ENCODE measurements around the gene ZWILCH. TPM values are rescaled to one million over a fixed set of nuclear protein-coding genes. Genes with fewer than 3 reads are reported as not detected.

Gene ZWILCH
- total RNA-seq, 1 donor from 2014 or later, result 2.3 TPM

- intact Hi-C loops (cut with DNase I), result no loop called here
- DNase-seq (ENCODE audit: low spot score in 2 of 2), result no peak
- H3K27ac ChIP-seq, result no peak overlapping the region
Observed at GRCh38 chr15:66515901-66516322, 10.8 kb downstream of the ZWILCH start.

GRCh38 chr15:66523926-66524325 lies 18.8 kb downstream of the ZWILCH start:
- no peak for DNase-seq (ENCODE audit: low spot score in 2 of 2)
- no peak for TF ChIP-seq CTCF (IDR thresholded peaks at IDR 0.05)
- no peaks in the 10 kb centered on the region for H3K27me3 ChIP-seq
- no peak overlapping the region for H3K27ac ChIP-seq
- intact Hi-C loops (cut with DNase I), result no loop called here
- no peak overlapping the region for H3K4me3 ChIP-seq
- H3K4me1 ChIP-seq, result no peaks in the 10 kb centered on the region
- H3K36me3 ChIP-seq, result peaks cover 6 to 8% of the 10 kb centered on the region in 2 donors
- H3K9me3 ChIP-seq, result no peaks in the 10 kb centered on the region

More at GRCh38 chr15:66515901-66516322, 10.8 kb downstream of the ZWILCH start:
- TF ChIP-seq CTCF (IDR thresholded peaks at IDR 0.05), result no peak
- peaks cover 6 to 17% of the 10 kb centered on the region in 2 donors for H3K36me3 ChIP-seq
- H3K4me1 ChIP-seq, result no peaks in the 10 kb centered on the region
- H3K4me3 ChIP-seq, result no peak overlapping the region
- no peaks in the 10 kb centered on the region for H3K9me3 ChIP-seq
- H3K27me3 ChIP-seq, result no peaks in the 10 kb centered on the region

GRCh38 chr15:66524838-66525237 lies 19.7 kb downstream of the ZWILCH start:
- Histone ChIP-seq H3K4me1 (no peaks in the 10 kb centered on the region), H3K9me3 (no peaks in the 10 kb centered on the region), H3K27me3 (no peaks in the 10 kb centered on the region), H3K4me3 (no peak overlapping the region), H3K27ac (no peak overlapping the region), H3K36me3 (peaks cover 6 to 16% of the 10 kb centered on the region in 2 donors)
- intact Hi-C loops (cut with DNase I), result loop anchor here (5.0 kb wide), 1 partner anchor 122 kb away; no protein-coding TSS in a partner anchor
- no peak for TF ChIP-seq CTCF (IDR thresholded peaks at IDR 0.05)
- DNase-seq (ENCODE audit: low spot score in 2 of 2), result no peak

- no peak for DNase-seq (ENCODE audit: low spot score in 2 of 2)
- H3K4me3 ChIP-seq, result no peak overlapping the region
- peaks cover 2 to 7% of the 10 kb centered on the region in 2 donors for H3K36me3 ChIP-seq
- no peak overlapping the region for H3K27ac ChIP-seq
- H3K4me1 ChIP-seq, result no peaks in the 10 kb centered on the region
- H3K9me3 ChIP-seq, result no peaks in the 10 kb centered on the region
- intact Hi-C loops (cut with DNase I), result no loop called here
- no peaks in the 10 kb centered on the region for H3K27me3 ChIP-seq
- TF ChIP-seq CTCF (IDR thresholded peaks at IDR 0.05), result no peak
Observed at GRCh38 chr15:66535056-66535455, 29.9 kb downstream of the ZWILCH start.

GRCh38 chr15:66542896-66543295 lies 37.8 kb downstream of the ZWILCH start:
- H3K4me1 ChIP-seq, result no peaks in the 10 kb centered on the region
- intact Hi-C loops (cut with DNase I), result no loop called here

More at GRCh38 chr15:66542896-66543295, 37.8 kb downstream of the ZWILCH start:
- Histone ChIP-seq H3K9me3 (no peaks in the 10 kb centered on the region), H3K27ac (no peak overlapping the region), H3K4me3 (no peak overlapping the region), H3K36me3 (peaks cover 6 to 10% of the 10 kb centered on the region in 2 donors), H3K27me3 (no peaks in the 10 kb centered on the region)
- no peak for TF ChIP-seq CTCF (IDR thresholded peaks at IDR 0.05)
- no peak for DNase-seq (ENCODE audit: low spot score in 2 of 2)
